ENCODE data around the gene GPR32. TPM values are rescaled to one million over a fixed set of nuclear protein-coding genes. Genes with fewer than 3 reads are reported as not detected.

Gene GPR32
- total RNA-seq, 6 experiments from 2014 or later = not detected

GRCh38 chr19:50820549-50821247 is 50.4 kb downstream of the GPR32 start:
- ATAC-seq (no peak), DNase-seq (no peak)
- peaks cover 0 to 4% (median 0%) of the 10 kb centered on the region in 4 donors for H3K4me1 ChIP-seq
- WGBS (ENCODE audit: insufficient coverage, low coverage, low lambda C conversion rate, missing lambda C conversion rate) = 4% methylated on average over 16 of the region's 21 CpGs
- no peaks in the 10 kb centered on the region for H3K36me3 ChIP-seq
- no peak overlapping the region for H3K27ac ChIP-seq
- H3K27me3 ChIP-seq = peaks cover 0 to 2% of the 10 kb centered on the region in 2 donors
- intact Hi-C loops (cut with DNase I) = no loop called here
- H3K9me3 ChIP-seq = no peaks in the 10 kb centered on the region
- no peak for TF ChIP-seq CTCF (IDR thresholded peaks at IDR 0.05)
- TF ChIP-seq POLR2A (IDR thresholded peaks at IDR 0.05) = no peak
- no peak overlapping the region for H3K4me3 ChIP-seq

DNA sequence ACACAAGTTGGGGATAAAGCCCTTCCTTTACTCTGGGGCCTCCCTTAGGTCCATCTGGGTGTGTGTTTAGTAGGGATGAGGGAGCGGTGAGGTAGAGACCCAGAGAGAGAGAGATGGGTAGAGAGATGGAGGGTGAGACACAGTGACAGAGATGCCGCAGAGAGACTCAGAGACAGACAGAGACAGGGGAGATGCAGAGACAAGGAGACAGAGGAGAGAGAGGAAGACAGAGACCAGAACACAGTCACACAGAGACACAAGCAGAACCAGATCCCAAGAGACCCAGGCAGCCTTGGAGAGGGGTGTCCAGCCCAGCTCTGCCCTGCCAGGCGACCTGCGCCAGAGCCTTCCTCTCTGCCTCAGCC is 51.0 kb downstream of the GPR32 start:
- no peaks in the 10 kb centered on the region for H3K9me3 ChIP-seq
- WGBS (ENCODE audit: insufficient coverage, low coverage, low lambda C conversion rate, missing lambda C conversion rate) = 67% methylated on average over 1 of the region's 4 CpGs
- no peak for ATAC-seq
- H3K4me3 ChIP-seq = no peak overlapping the region
- H3K27ac ChIP-seq = no peak overlapping the region
- DNase-seq = no peak
- H3K36me3 ChIP-seq = no peaks in the 10 kb centered on the region
- TF ChIP-seq POLR2A (IDR thresholded peaks at IDR 0.05) (no peak), CTCF (IDR thresholded peaks at IDR 0.05) (no peak)
- H3K4me1 ChIP-seq = peaks cover 0 to 4% (median 0%) of the 10 kb centered on the region in 4 donors
- H3K27me3 ChIP-seq = peaks cover 0 to 2% of the 10 kb centered on the region in 2 donors
- intact Hi-C loops (cut with DNase I) = no loop called here

Small RNAs within 50 kb of the gene (small RNA-seq; reads per million reads assigned to genes)
- 197 to 233 reads per million in 2 experiments for gene SNORD88A
- 0 reads per million in 2 experiments for gene SNORD88B
- 0 reads per million in 2 experiments for gene SNORD88C

Other genes with a start within 250 kb of the GPR32 start
- 1 to 10 TPM in 1 of 6 experiments, under 1 TPM in 5; 0.22 to 1.2 (median 0.52) TPM for gene LRRC4B, start 202.0 kb upstream of the GPR32 start, total RNA-seq
- gene SYT3, start 130.6 kb upstream of the GPR32 start, total RNA-seq = not detected
- not detected for gene C19orf81, start 121.0 kb upstream of the GPR32 start, total RNA-seq
- gene SHANK1, start 50.7 kb upstream of the GPR32 start, total RNA-seq = under 1 TPM in 4 of 6 experiments, not detected in 2; 0.07 to 0.62 (median 0.25) TPM
- gene CLEC11A, start 47.1 kb upstream of the GPR32 start, total RNA-seq = 1 to 10 TPM; 1.7 to 9.9 (median 5.0) TPM
- gene ACP4, start 20.0 kb downstream of the GPR32 start, total RNA-seq = under 1 TPM in 1 of 6 experiments, not detected in 5; 0.37 TPM
- not detected for gene KLK1, start 53.3 kb downstream of the GPR32 start, total RNA-seq
- not detected for gene KLK15, start 63.1 kb downstream of the GPR32 start, total RNA-seq
- not detected for gene KLK3, start 84.5 kb downstream of the GPR32 start, total RNA-seq
- not detected for gene KLK2, start 103.0 kb downstream of the GPR32 start, total RNA-seq
- gene KLK4, start 140.9 kb downstream of the GPR32 start, total RNA-seq = not detected
- gene KLK5, start 182.6 kb downstream of the GPR32 start, total RNA-seq = not detected
- not detected for gene KLK6, start 199.1 kb downstream of the GPR32 start, total RNA-seq
- gene KLK7, start 213.5 kb downstream of the GPR32 start, total RNA-seq = not detected
- gene KLK8, start 231.1 kb downstream of the GPR32 start, total RNA-seq = not detected
- gene KLK10, start 249.2 kb downstream of the GPR32 start, total RNA-seq = under 1 TPM in 2 of 6 experiments, not detected in 4; 0.13 to 0.43 TPM

Measured in right lobe of liver (tissue), 6 donors.